DND-41 (cell line): ENCODE measurements around the gene KCNAB1.

Source experiments
- ATAC-seq: fragments of 200-7000 bp; cut with Tn5 transposase; 3 replicates; pipeline ENCODE4 v1.9.1; 2021; ENCODE audit warnings: low read depth; ENCODE audit not compliant: insufficient read depth
- DNase-seq: peaks from one replicate; pipeline ENCODE4 v3.0.0-alpha.2; 2020
- H2AFZ ChIP-seq: 2 replicates; pipeline ENCODE4 v1.6.0; 2012; ENCODE audit warnings: low read depth, low read length
- H3K27ac ChIP-seq: 2 replicates; pipeline ENCODE4 v1.5.1; 2012; ENCODE audit warnings: low read length, inconsistent platforms
- H3K27me3 ChIP-seq: fragments of 200-600 bp; sonication (generic); 2 replicates; pipeline ENCODE4 v1.6.0; 2012; ENCODE audit warnings: low read length, mild to moderate bottlenecking, inconsistent platforms; ENCODE audit not compliant: insufficient read depth, poor library complexity
- H3K36me3 ChIP-seq: 2 replicates; pipeline ENCODE4 v1.5.1; 2012; ENCODE audit warnings: low read length, inconsistent platforms; ENCODE audit not compliant: insufficient read depth
- H3K4me1 ChIP-seq: 2 replicates; pipeline ENCODE4 v1.5.1; 2012; ENCODE audit warnings: mild to moderate bottlenecking, low read length; ENCODE audit not compliant: insufficient read depth
- H3K4me2 ChIP-seq: 2 replicates; pipeline ENCODE4 v1.6.0; 2012; ENCODE audit warnings: mild to moderate bottlenecking, moderate library complexity, low read length, inconsistent platforms; ENCODE audit not compliant: insufficient read depth
- H3K4me3 ChIP-seq, 2 experiments: fragments of 200-600 bp in 1 of 2; shearing (Covaris generic) in 1 of 2; 2 replicates each; pipeline ENCODE4 v1.5.1; 2012 to 2016; ENCODE audit warnings: inconsistent platforms in 2 of 2, low read length in 2 of 2, mild to moderate bottlenecking in 2 of 2, low read depth in 1 of 2, moderate library complexity in 1 of 2
- H3K79me2 ChIP-seq: 2 replicates; pipeline ENCODE4 v1.6.0; 2012; ENCODE audit warnings: low read length, inconsistent platforms; ENCODE audit not compliant: insufficient read depth
- H3K9ac ChIP-seq: 2 replicates; pipeline ENCODE4 v1.6.0; 2012; ENCODE audit warnings: low read depth, mild to moderate bottlenecking, inconsistent platforms, low read length, moderate library complexity
- H3K9me3 ChIP-seq: 2 replicates; pipeline ENCODE4 v1.5.1; 2012; ENCODE audit warnings: low read length, moderate library complexity, mild to moderate bottlenecking, inconsistent platforms; ENCODE audit not compliant: insufficient read depth, severe bottlenecking
- H4K20me1 ChIP-seq: 2 replicates; pipeline ENCODE4 v1.6.0; 2012; ENCODE audit warnings: low read length; ENCODE audit not compliant: insufficient read depth
- EZH2 ChIP-seq: IDR thresholded peaks from 3 replicates; pipeline ENCODE4 v1.6.1; 2012; ENCODE audit warnings: borderline replicate concordance, low read depth, mild to moderate bottlenecking, moderate library complexity, low read length, inconsistent platforms; ENCODE audit not compliant: severe bottlenecking
- TF ChIP-seq, protein P1 (sequence below): IDR thresholded peaks from 2 replicates; pipeline ENCODE4 v1.5.1; 2012; ENCODE audit warnings: borderline replicate concordance, low read length, moderate library complexity, mild to moderate bottlenecking; ENCODE audit not compliant: poor library complexity, severe bottlenecking; ENCODE audit errors: extremely low read depth

KCNAB1 gene

DNA sequence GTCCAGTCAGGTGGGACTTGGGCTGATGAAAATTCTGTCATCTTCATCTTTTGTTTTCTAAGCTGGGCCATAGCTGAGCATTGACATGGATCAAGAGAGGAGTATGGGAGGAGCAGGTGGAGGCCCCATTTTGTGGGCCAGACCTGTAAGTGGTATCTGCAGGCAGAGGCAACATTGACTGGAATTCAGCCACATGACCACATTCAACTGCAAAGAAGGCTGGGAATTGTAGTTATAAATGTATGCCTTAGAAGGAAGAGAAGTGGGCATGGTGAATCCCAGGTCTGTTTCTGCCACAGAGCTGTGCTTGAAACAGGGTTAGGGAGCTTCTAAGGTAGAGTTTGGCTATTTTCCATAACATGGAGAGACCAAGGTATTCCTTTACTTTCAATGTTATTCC is 11.4 kb downstream of the KCNAB1 start:
- Histone ChIP-seq H4K20me1 (no peaks in the 10 kb centered on the region), H3K4me2 (no peak overlapping the region), H3K9me3 (no peaks in the 10 kb centered on the region), H3K27me3 (peaks cover 15% of the 10 kb centered on the region), H3K79me2 (no peaks in the 10 kb centered on the region), H3K9ac (no peak overlapping the region), H3K4me1 (no peaks in the 10 kb centered on the region), H3K36me3 (no peaks in the 10 kb centered on the region), H3K4me3 (no peak overlapping the region), H3K27ac (no peak overlapping the region), H2AFZ (no peak overlapping the region)
- no peak for ATAC-seq
- TF ChIP-seq EZH2: no peak
- TF ChIP-seq, protein P1, sequence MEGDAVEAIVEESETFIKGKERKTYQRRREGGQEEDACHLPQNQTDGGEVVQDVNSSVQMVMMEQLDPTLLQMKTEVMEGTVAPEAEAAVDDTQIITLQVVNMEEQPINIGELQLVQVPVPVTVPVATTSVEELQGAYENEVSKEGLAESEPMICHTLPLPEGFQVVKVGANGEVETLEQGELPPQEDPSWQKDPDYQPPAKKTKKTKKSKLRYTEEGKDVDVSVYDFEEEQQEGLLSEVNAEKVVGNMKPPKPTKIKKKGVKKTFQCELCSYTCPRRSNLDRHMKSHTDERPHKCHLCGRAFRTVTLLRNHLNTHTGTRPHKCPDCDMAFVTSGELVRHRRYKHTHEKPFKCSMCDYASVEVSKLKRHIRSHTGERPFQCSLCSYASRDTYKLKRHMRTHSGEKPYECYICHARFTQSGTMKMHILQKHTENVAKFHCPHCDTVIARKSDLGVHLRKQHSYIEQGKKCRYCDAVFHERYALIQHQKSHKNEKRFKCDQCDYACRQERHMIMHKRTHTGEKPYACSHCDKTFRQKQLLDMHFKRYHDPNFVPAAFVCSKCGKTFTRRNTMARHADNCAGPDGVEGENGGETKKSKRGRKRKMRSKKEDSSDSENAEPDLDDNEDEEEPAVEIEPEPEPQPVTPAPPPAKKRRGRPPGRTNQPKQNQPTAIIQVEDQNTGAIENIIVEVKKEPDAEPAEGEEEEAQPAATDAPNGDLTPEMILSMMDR: no peak
- no peak for DNase-seq

DNA sequence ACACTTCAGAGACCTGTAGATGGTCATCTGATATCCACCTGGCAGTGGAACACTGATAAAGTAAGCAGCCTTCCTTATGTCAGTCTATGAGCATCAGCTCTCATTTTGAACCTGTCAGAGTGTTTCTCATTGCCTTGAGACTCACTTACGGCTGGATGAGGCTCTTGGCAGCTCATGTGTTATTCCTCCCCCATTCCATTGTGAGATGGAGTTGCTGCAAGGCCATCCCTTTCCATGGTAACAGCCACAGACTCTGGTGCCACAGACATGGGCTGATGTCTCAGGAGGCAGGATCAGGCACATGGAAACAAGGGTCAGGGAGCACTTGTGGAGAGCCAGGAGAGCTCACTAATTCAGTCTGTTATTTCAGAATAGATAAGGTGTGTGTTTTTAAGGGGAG is 11.9 kb downstream of the KCNAB1 start:
- ATAC-seq: no peak
- H3K4me2 ChIP-seq: no peak overlapping the region
- H3K27ac ChIP-seq: no peak overlapping the region
- no peaks in the 10 kb centered on the region for H3K4me1 ChIP-seq
- no peak overlapping the region for H2AFZ ChIP-seq
- DNase-seq: no peak
- H3K27me3 ChIP-seq: peaks cover 14% of the 10 kb centered on the region
- no peaks in the 10 kb centered on the region for H3K9me3 ChIP-seq
- H3K9ac ChIP-seq: no peak overlapping the region
- no peaks in the 10 kb centered on the region for H3K36me3 ChIP-seq
- no peak overlapping the region for H3K4me3 ChIP-seq
- no peaks in the 10 kb centered on the region for H4K20me1 ChIP-seq
- no peak for TF ChIP-seq EZH2
- TF ChIP-seq, protein P1: no peak
- H3K79me2 ChIP-seq: no peaks in the 10 kb centered on the region

DNA sequence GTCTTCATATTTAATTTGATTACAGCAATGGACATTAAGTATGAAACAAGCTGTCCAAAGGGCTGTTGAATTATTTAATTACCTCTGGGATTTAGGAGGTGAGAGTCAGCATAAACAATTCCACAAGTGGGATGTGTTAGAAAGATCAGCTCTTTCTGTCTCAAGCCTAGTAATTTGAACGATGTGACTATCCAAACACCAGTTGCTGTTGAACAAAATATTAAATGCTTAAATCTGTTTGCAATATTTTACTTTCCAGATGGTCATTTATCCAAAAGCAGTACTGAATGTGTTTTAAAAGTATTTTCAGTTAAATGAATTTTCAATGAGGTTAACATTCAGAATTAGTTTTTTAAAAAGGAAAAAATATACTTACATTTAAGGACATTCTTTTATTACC is 12.7 kb downstream of the KCNAB1 start:
- DNase-seq (no peak), ATAC-seq (no peak)
- no peak overlapping the region for H2AFZ ChIP-seq
- no peak overlapping the region for H3K4me3 ChIP-seq
- H3K4me1 ChIP-seq: no peaks in the 10 kb centered on the region
- TF ChIP-seq, protein P1: no peak
- TF ChIP-seq EZH2: no peak
- no peaks in the 10 kb centered on the region for H3K79me2 ChIP-seq
- H3K9ac ChIP-seq: no peak overlapping the region
- no peaks in the 10 kb centered on the region for H4K20me1 ChIP-seq
- no peaks in the 10 kb centered on the region for H3K9me3 ChIP-seq
- H3K36me3 ChIP-seq: no peaks in the 10 kb centered on the region
- H3K27ac ChIP-seq: no peak overlapping the region
- no peak overlapping the region for H3K4me2 ChIP-seq
- H3K27me3 ChIP-seq: peaks cover 11% of the 10 kb centered on the region
